GM19240 (cell line): ENCODE data around the gene RBFOX1.

Experiments used
- DNase-seq: peaks from one replicate; pipeline ENCODE4 v3.0.0; 2011; ENCODE audit warnings: low spot score; ENCODE audit not compliant: insufficient read length

Gene RBFOX1

GRCh38 chr16:7518158-7518557, 185.5 kb downstream of the RBFOX1 start:
- DNase-seq: no peak

DNA sequence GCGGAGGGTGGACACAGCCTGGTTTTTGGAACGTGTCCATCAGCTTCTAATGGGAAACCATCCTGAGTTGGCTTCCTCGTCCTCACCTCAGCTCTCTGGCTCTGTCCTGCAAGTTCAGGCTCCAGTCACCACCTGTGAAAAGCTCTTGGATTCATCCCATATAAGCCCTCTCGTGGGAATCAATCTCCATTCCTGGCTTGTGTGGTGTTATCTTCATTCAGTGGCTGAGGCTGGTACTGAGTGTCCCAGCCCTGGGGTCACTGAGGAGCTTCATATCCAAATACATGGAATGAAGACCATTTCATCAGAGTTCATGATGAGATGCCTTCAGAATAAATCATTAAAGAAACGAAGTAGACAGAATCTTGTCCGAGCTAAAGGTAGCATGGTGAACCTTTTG, 189.2 kb downstream of the RBFOX1 start:
- no peak for DNase-seq

DNA sequence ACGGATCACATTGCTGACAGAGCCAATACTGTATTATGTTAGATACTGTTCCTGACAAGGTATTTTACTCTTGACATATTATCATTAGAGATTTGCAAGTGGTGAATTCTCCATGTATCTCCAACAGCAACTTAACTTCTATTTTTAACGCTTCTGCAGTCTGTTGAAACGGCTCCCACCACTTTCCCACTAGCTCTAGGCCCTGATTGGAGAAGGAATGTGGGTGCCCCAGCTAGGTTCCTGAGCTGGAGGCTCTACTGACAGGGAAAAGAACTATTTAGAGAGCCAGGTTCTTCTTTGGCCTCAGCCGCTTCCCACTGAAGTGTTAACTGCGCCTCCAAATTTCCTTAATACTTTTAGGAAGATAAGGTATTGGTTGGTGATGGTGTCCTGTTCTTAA, 191.8 kb downstream of the RBFOX1 start:
- no peak for DNase-seq

- DNase-seq: no peak
Observed at GRCh38 chr16:7526736-7527135, 194.1 kb downstream of the RBFOX1 start.

GRCh38 chr16:7532534-7532933, 199.9 kb downstream of the RBFOX1 start:
- DNase-seq: no peak

- no peak for DNase-seq
Observed at GRCh38 chr16:7534749-7535148, 202.1 kb downstream of the RBFOX1 start.

DNA sequence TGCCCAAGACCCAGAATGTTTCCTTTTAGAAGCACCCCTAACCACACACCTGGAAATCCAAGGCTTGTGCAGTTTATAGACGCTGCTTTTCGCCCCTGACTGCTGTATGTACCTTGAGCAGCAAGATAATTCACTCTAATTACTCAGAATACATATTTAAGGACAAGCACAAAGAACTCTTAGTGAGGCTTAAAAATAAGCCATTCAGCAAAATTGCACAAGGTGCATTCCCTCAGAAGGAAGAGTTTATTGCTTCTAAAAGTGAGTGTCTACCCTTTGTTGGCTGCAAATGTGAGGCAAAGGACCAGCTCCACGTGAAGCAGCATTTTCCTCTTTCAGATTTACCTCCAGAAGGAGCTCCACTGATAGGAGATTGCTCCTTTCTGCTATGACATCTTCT, 208.4 kb downstream of the RBFOX1 start:
- no peak for DNase-seq

- DNase-seq: no peak
Observed at GRCh38 chr16:7545251-7545650, 212.6 kb downstream of the RBFOX1 start.

DNA sequence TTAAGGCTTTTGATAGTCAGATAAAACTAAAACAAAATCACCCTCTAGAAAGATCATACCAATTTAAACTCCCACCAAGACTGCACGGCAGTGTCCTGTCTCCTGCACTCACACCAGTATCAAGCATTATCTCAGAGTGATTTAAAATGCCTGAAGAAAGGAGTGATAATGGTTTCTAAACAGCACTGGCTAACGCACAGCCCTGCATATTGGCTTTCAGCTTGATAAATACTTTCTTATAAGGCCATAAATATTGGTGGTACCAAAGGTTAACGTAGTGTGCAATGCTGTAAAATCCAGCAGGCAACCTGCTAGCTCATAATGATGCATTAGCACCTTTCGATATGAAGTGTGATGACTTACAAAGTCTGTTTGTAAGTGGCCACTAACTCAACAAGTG, 214.3 kb downstream of the RBFOX1 start:
- no peak for DNase-seq

DNA sequence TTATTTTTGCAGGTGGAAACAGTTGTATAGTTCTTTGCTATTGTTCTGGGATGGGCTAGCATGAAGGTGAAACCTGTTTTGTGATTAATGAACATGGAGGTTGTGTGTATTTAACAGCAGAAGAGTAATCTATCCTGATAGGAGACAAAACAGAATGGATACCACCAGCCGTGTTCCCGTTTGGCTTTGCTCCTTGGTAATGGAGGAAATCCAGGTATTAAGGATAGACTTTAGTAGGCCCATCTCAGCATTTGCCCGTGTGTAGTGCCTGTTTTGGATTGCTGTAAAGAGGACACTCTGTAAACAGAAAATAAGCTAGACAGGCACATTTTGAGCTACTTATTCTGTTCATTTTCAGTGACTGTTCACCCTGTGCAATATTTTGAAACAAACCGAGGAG, 215.1 kb downstream of the RBFOX1 start:
- DNase-seq: no peak

DNA sequence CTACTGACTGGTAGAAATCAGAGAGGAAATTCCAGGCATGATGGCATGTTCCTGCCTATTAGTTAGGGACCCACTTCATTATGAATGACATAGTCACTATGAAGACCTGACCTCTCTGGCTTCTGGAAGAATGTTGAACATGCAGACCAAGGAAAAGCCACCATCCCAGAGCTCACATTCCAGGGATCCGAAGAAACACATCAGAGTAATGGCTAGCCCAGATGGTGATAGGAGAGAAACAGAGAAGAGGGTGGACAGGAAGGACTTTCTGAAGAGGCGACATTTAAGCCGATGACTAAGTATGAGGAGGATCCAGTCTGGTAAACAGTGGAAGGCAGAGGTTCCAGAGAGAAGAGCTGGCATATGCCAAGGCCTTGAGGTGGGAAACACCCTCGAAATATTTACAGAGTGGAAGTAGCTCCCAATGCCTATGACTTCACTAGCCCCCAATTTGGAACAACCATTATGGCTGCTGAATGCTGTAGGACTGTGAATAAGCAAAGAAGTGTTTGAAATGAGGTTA, 216.2 kb downstream of the RBFOX1 start:
- no peak for DNase-seq

- no peak for DNase-seq
Observed at GRCh38 chr16:7550096-7550495, 217.5 kb downstream of the RBFOX1 start.

- no peak for DNase-seq
Observed at GRCh38 chr16:7555459-7555858, 222.8 kb downstream of the RBFOX1 start.

- DNase-seq: no peak
Observed at GRCh38 chr16:7561908-7562405, 229.3 kb downstream of the RBFOX1 start.

GRCh38 chr16:7566360-7566759, 233.7 kb downstream of the RBFOX1 start:
- DNase-seq: no peak

- no peak for DNase-seq
Observed at GRCh38 chr16:7571366-7571765, 238.7 kb downstream of the RBFOX1 start.

- DNase-seq: no peak
Observed at GRCh38 chr16:7577588-7577987, 244.9 kb downstream of the RBFOX1 start.

DNA sequence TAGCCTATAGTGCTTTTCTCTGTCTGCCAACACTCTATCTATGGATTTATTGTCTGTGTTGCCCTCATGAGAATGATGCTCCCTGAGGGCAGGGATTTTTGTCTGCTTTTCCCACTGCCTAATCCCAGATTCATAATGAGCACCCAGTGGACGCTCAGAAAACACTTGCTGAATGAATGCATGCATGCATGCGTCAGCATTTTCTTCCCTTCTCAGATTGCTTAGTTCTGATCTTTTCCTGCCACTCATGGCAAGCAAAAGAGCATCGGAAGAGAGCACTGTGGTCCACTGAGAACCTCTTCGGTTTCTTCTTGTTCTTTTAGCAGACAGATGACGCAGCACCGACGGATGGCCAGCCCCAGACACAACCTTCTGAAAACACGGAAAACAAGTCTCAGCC, 246.8 kb downstream of the RBFOX1 start:
- DNase-seq: no peak

- DNase-seq: no peak
Observed at GRCh38 chr16:7581175-7581574, 248.5 kb downstream of the RBFOX1 start.

DNA sequence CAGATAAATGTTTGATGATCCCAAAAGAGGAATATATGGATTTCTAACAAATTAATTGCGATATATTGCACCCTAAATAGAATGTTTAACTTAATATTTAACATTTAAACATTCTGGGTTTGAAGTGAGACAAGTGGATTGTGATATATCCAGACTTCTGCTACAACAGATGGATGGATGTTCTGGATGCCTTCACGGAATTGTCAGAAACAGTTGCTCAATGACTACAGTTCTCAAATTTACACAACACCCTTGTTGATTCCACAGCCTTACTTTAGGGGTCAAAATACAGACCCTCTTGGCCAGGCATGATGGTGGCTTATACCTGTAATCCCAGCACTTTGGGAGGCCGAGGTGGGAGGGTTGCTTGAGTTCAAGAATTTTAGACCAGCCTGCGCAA, 250.8 kb downstream of the RBFOX1 start:
- no peak for DNase-seq

GRCh38 chr16:7584561-7584960, 251.9 kb downstream of the RBFOX1 start:
- DNase-seq: no peak

GRCh38 chr16:7585705-7586104, 253.1 kb downstream of the RBFOX1 start:
- no peak for DNase-seq

- no peak for DNase-seq
Observed at GRCh38 chr16:7590934-7591333, 258.3 kb downstream of the RBFOX1 start.

DNA sequence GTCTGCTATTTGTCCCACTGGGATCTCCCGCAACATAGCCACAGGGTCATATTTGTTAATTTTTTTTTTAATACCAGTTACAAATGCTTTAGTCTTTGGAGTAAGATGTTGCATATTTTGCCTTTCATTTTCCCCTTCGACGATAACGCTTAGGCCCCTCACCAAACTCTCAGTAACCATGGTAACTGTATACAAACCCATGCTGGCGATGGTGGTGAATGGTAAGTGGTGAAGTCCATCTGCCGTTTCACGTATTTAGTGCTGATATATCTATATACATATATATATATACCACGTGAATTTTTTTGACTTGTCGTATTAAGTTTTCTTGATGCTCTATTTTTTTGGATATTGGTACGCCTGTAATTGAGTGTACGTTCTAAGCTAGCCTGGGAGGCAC, 263.7 kb downstream of the RBFOX1 start:
- no peak for DNase-seq
